NCI-H1092 (cell line): ENCODE measurements around the gene HMGXB3.
"Not testable (repeated sequence)": the region's sequence is repeated elsewhere in the genome, so short reads cannot be mapped to it uniquely, and the experiment has no call there.

Source experiments
- DNase-seq: peaks from one replicate; lab custom pipeline; 2025; lab: John Stamatoyannopoulos, UW

HMGXB3 gene

DNA sequence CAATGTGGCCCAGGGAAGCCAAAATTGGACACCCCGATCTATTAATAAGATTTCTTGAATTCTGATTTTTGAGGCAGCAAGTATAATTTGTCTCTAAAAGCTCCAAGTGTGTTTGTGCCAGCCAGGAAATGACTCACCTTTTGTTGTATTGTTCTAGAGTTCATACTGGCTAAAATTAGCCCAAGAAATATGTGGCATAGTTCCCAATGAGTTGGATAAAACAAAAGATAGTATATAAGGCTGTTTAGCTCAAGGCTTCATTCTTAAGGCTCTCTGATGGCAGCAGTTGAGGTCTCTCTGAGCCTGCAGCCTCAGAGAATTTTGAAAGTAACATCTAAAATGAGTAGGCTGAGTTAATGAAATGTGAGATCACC is 21.6 kb downstream of the HMGXB3 start:
- DNase-seq = no peak

DNA sequence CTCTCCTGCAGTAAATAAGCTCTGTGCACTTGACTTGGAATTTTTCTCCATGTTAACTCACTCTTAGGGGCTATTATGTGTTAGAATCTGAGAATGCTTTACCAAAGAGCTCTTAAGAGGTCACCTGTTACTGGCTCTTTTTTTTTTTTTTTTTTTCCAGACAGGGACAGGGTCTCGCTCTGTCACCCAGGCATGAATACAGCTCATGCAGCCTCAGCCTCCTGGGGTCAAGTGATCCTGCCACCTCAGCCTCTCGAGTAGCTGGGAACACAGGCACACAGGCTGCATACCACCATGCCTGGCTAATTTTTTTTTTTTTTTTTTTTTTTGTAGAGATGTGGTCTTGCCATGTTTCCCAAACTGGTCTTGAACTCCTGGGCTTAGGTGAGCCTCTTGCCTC is 22.1 kb downstream of the HMGXB3 start:
- no peak for DNase-seq

DNA sequence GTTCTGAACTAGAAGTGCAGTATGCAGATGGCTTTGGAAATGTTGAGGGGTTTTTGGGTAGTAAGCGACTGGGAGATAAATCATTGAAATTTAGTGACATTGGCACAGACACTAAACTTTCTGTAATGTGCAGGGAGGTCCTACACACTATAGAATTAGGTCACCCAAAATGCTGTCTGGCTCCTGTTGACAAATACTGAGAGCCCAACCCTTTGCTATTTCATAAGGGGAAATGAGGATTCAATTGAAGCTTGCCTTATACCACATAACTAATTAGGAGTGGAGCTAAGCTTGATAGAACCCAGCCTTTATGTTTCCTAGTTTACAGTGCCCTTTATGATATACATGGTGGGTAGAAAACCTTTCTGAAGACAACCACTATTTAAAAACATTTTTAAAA is 22.6 kb downstream of the HMGXB3 start:
- DNase-seq = no peak

DNA sequence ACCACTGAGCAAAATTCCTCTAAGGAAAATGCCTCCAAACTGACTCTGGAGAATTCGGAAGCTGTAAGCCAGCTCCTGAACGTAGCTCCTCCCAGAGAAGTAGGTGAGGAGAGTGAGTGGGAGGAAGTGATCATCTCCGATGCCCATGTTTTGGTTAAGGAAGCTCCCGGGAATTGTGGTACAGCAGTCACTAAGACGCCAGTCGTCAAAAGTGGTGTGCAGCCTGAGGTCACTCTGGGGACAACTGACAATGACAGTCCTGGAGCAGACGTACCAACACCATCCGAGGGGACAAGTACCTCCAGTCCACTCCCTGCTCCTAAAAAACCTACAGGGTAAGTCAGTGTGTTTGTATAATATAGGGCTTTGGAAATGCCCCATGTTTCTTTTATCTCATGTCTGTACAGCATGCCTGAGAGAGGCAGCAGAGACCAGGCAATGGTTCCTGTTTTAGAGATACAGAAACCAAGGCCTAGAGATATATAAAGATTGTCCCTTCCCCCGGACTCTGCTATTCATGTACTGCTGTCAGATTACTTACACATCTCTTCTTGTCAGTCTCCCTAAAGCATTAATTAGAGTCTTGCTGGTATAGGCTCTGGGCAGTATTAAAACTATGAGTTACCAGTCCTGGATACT is 23.9 kb downstream of the HMGXB3 start:
- no peak for DNase-seq

DNA sequence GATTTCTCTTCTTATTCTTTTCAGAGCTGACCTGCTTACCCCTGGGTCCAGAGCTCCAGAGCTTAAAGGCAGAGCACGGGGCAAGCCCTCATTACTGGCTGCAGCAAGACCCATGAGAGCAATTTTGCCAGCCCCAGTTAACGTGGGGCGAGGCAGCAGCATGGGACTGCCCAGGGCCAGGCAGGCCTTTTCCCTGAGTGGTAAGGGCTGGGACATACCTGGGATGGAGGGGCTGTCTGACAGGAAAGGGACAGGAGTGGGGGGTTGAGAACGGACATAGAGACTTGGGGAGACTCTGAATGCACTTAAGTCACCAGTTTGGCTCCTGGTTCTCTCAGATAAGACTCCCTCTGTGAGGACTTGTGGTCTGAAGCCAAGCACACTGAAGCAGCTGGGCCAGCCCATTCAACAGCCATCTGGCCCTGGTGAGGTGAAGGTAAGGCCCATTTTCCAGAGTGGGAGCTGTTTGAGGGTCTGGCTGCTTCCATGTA is 26.2 kb downstream of the HMGXB3 start:
- no peak for DNase-seq

DNA sequence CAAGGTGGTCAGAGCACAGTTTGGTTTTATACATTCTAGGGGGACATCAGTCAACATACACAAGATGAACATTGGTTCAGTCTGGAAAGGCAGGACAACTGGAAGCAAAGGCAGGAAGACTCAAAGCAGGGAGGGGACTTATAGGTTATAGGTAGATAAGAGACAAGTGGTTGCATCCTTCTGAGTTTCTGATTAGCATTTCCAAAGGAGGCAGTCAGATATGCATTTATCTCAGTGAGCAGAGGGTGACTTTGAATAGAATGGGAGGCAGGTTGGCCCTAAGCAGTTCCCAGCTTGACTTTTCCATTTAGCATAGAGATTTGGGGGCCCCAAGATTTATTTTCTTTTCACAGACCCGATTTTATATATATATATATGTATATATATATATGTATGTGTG is 27.5 kb downstream of the HMGXB3 start:
- DNase-seq = not testable (repeated sequence)

DNA sequence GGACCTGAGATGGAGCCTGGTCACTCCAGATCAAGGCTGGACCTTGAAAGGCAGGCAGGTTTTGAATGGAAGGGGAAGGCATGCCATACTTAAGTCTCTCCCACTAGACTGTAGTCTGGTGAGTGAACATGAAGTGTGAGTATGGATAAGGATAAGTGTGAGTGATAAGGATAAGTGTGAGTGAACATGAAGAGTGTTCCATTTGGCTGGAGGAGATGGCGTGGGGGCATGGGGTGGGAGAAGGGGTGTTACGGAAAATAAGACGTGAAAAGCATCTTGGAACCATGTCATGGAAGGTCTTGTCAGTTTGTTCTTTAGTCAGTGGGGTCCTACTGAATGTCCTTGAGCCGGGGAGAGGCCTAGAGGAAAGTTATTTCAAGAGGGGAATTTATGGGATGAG is 32.8 kb downstream of the HMGXB3 start:
- no peak for DNase-seq

DNA sequence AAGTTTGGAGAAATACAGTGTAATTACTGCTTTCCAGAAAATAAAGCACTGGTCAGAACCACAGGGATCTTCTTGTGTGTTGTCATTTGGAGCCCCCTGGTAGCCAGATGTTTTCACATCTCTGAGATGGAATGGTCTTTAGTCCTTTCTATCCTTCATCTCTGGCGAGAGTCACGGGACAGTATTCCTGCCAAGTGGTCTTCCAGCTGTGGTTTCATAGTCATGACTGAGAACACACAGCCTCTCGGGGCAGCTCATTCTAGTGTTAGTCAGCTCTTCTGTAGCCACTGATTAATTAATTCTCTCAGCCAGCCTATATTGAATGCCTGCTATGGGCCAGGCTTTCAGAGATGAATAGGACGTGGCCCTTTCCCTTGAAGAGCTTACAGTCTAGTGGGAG is 34.1 kb downstream of the HMGXB3 start:
- no peak for DNase-seq

DNA sequence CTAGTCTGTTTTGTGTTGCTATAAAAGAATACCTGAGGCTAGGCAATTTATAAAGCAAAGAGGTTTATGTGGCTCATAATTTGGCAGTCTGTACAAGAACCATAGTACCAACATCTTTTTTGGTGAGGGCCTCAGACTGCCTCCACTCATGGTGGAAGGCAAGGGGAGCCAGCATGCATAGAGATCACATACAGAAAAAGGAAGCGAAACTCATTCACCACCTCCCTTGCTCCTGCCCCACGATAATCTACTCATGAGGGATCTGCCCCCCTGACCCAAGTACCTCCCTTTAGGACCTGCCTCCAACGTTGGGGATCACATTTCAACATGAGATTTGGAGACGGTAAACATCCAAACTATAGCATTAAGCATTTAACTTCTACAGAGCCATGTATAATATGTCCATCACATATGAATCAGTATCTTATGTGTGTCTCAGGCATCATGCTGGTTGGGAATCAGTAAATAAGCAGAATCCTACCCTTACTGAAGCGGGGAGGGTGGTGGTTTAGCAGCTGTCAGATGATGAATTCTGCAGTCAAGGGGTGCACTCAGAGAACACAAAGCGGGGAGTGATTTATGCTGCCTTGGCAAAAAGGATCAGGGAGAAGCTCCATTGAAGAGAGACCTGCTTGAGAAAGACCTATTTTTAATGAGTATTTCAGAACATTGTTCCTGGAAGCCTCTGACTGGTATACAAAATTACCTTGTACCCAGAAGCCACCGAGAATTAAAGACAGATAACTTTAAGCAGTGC is 34.8 kb downstream of the HMGXB3 start:
- no peak for DNase-seq

DNA sequence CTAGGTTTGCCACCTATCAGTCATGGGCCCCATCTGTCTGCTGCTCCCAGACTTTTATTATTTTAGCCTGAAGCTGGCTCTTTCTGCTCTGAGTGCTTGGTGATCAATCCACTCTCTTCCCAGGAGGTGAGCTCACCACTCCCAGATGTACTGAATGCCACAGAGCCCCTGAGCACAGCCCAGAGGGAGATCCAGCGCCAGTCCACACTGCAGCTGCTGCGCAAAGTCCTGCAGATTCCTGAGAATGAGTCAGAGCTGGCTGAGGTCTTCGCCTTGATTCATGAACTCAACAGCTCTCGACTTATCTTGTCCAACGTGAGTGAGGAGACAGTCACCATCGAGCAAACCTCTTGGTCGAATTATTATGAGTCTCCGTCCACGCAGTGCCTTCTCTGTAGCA is 36.0 kb downstream of the HMGXB3 start:
- DNase-seq = no peak

DNA sequence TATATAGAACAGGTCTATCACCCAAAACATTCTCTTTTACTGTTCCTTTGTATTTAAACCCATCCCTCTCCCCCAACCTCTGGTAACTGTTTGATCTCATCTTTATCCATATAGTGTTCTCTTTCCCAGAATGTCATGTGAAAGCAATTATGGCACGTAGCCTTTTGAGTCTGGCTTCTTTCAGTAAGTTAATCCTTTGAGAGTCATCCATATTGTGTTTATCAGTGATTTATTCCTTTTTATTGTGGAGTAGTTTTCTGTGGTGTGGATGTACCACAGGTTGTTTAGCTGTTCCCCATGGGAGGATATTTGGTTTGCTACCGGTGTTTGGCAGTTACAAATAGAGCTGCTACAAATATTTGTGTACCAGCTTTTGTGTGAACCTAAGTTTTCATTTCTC is 38.0 kb downstream of the HMGXB3 start:
- no peak for DNase-seq

DNA sequence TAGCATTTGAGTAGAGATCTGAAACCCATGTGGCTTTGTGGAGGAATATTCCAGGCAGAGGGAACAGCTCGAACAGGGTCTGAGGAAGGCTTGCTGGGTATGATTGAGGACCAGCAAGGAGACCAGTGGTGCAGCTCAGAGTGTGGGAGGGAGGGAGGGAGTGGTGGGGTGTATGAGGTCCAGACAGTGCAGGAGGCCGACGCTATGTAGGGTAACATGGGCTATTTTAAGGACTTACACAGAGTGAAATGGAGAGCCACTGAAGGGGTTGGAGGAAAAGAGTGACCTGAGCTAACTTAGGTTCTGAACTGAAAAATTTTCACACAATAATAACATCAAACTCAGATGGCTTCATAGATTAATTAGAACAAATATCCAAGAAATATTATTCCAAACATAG is 41.9 kb downstream of the HMGXB3 start:
- DNase-seq = no peak

DNA sequence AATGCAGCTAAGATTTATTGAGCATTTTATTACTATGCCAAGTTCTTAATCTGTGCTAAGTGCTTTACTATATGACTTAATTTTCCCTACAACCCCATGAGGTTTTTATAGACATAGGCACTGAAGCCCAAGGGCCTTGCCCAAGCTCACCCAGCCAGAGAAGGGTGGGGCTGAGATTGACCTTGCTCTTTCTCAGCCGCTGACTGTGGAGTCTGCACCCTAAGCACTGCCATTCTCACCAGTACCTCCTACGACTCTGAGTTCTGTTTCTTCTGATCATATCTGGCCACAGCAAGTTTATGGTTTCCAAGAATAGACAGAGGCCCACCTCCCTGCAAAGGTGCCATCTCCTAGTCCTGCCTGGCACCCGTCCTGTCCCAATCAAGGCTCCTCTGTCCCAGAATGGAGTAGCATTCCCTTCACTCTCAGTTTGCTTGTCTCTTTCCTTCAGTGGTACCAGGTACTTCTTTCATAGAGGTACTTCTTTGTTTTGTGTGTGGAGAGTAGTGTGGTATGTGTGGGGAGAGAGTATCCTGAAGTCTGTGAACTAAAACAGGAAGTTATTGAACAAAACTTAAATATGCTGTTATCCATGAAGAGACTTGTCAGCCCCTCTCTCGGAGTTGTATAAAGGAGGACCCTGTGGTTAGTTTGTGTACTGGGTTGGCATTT is 43.3 kb downstream of the HMGXB3 start:
- no peak for DNase-seq

DNA sequence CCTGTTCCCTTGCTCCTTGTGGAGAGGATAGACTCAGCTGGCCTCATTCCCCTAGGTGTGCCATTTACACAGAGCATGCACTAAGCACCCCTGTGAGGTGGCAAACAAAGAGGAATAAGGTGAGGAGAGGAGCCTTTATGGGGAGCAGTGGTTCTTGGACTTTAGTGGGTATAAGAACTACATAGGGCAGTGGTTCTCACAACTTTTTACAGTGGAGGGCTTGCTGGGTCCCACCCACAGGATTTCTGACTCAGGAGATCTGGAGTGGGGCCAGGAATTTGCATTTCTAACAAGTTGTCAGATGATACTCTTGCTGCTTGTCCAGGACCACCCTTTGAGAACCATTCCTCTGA is 43.8 kb downstream of the HMGXB3 start:
- DNase-seq = no peak

DNA sequence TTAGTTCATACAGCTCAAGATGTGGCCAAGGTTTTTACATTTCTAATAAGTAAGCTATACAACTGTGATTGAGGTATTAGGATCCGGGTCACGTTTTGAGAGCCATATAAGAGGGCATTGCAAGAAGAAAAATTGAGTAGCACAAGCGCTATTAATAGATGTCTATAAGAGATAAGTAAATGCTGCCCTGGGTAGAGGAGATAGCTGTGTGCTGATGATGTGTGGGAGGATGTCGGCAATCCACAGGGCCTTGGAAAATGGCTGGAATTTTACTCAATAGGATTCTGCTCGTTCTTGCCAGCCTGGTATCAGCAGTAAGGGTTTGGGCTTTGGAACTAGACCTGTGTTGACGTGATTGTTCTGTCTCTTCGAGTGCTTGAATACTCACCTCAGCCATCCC is 44.2 kb downstream of the HMGXB3 start:
- DNase-seq = no peak

DNA sequence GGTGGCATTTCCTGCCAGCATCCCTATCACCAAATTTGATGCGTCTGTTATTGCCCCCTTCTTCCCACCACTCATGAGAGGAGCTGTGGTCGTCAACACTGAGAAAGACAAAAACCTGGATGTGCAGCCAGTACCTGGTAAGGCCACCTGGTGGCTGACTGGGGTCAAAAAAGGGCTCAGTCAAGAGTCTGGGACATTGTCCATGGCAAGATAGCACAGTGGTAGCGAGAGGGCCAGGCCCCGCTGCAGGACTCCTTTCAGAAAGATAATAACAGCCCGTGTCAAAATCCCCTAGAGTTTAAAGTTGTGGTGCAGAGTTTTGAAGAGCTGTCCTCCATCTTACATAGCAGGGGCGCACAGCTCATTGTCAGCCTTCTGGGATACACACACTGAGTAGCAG is 45.0 kb downstream of the HMGXB3 start:
- no peak for DNase-seq

DNA sequence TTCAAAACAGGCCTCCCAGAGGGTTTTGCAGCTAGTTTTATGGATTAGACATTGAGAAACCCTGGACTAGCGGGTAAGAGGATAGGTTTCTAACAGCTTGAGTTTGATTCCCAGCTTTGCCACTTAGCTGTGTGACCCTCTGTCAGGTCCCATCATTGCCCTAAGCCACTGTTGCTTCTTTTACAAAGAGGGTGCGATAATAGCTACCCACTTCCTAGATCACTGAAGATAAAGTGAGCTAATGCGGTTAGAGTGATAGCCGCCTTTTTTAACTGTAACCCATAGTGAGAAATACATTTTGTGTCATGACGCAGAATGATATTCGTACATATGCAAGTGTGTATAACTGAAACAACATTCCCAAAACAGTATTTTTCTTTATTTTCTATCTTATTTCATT is 45.5 kb downstream of the HMGXB3 start:
- no peak for DNase-seq

DNA sequence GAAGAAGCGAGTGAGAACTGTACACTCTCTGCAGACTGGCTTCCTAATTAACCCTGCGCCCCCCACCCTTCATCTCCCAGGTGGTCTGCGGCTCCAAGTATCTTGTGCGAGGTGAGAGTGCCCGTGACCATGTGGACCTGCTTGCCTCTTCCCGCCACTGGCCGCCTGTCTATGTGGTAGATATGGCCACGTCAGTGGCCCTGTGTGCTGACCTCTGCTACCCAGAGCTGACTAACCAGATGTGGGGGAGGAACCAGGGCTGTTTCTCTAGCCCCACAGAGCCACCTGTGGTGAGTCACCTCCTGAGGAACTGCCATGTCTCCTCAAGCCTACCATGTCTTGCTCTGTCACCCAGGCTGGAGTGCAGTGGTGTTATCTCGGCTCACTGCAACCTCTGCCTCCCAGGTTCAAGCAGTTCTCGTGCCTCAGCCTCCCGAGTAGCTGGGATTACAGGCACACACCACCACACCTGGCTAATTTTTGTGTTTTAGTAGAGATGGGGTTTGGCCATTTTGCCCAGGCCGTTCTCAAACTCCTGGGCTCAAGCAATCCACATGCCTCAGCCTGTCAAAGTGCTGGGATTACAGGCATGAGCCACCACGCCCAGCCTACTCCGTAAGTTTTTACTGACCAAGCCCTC is 49.8 kb downstream of the HMGXB3 start:
- DNase-seq = not testable (repeated sequence)

DNA sequence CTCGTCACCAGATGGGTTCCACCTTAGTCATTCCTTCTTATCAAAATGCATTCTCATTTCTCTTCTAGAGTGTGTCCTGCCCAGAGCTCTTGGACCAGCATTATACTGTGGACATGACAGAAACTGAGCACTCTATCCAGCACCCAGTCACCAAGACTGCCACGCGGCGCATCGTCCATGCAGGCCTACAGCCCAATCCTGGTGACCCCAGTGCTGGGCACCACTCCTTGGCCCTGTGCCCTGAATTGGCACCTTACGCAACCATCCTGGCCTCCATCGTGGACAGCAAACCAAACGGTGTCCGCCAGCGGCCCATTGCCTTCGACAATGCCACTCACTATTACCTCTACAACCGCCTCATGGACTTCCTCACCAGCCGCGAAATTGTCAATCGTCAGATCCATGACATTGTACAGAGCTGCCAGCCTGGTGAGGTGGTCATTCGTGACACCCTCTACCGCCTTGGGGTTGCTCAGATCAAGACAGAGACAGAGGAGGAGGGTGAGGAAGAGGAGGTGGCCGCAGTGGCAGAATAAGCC is 51.2 kb downstream of the HMGXB3 start:
- no peak for DNase-seq

DNA sequence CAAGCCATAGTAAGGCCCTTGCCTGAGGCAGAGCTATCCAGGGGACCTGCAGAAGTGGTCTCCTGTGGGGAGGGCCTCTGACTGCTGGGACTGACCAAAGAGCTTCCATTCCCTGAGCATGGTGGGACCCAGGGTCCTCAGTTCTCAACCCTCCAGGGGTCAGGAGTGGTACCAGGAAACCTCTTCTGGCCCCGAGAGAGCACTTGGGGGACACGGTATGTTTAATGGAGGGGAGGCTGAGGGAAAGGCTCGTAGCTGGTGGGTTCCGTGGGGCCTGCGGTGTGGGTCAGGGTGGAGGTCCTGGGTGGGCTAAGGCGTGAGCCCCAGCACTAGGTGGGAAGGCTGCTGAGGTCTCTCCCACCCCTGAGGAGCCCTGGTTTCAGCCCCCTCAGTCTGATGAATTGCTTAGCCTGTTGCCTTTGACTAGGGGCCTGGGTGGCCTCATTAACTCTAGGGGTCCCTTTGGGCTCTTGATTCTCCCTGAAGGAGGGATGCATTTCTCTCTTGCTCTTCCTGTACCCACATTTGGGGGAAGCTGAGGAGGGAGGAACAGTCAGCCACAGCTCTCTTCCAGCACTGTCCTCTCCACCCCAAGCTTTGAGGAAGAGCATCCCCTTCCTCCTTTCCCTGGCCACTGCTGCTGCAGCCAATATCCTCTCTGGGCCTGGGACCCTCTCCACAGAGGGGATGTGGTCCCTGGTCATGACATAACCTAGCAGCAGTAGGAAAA is 51.9 kb downstream of the HMGXB3 start:
- DNase-seq = no peak

DNA sequence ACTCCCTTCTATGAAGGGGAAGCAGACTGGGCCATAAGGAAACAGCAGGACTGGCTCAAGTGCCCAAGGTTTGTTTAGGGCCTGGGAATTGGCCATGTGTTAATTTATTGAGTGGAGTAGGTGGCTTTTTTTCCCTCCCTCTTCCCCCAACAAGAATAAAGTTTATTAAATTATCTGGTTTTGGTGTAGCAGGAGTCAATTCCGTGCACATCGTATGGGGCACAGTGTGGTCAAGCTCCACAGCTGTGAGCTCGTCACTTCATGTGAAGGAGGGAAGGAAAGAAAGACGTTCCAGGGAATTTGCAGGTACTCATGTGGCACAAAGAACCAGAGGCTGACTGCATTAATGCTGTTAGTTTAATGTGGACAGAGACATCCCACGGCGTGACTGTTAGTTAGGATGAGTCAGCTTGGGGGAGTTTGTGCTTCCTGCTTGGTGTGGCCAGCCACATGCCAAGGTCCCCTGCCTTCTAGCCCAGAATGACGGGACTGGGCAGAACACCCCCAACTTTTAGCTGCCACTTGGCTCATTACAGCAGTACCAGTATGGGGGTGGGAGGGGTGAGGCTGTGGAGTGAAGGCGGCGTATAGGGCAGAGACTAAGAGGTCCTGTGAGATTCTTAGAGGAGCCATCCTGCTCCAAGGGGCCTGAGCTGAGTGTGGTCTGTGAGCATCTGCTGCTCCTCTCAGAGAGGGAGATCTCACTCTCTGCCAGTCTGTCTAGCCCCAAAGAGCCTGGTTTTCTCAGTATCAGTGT is 52.6 kb downstream of the HMGXB3 start:
- DNase-seq = no peak
